VCaP (cell line): Measurements from ENCODE around the gene DDC.

Source experiments
- H3K27ac ChIP-seq: fragments of 450-650 bp; 2 replicates; pipeline ENCODE4 v1.5.1; 2017
- CTCF ChIP-seq: fragments of 450-650 bp; conservative IDR thresholded peaks from 2 replicates; pipeline ENCODE4 v1.5.1; 2017; ENCODE audit warnings: mild to moderate bottlenecking, moderate library complexity

Gene DDC

DNA sequence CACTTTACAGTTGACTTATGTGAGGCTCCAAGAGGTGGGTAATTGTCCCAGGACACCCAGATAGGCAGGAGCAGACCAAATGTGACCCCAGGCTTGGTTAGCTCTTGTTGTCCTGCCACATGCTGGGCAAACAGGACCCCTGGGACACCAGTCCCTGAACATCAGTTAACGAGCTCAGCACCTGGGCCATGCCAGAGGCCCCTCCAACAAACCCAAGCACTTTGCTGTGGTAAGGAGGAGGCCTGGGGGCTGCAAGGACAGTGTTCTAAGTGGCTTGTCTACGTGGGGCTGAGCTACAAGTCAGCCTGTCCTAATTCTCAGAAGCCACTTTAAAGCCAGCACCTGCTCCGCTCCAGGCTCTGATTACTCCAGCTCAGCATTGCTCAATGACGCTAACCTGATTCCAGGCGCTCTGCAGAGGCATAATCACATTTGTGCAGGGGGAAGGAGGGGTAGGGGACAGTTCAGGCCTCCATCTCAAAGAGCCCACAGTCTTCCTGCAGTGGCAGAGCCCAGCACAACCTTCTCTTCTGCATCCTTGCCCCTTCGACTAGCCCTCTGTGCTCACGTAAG is 57.2 kb downstream of the DDC start:
- peak overlapping the region; percentile 59 for H3K27ac ChIP-seq
- TF ChIP-seq CTCF: no peak

GRCh38 chr7:50505553-50506210 is 59.5 kb downstream of the DDC start:
- no peak for TF ChIP-seq CTCF
- no peak overlapping the region for H3K27ac ChIP-seq

- TF ChIP-seq CTCF: no peak
- no peak overlapping the region for H3K27ac ChIP-seq
These were observed 60.3 kb downstream of the DDC start for GRCh38 chr7:50504646-50505546.

DNA sequence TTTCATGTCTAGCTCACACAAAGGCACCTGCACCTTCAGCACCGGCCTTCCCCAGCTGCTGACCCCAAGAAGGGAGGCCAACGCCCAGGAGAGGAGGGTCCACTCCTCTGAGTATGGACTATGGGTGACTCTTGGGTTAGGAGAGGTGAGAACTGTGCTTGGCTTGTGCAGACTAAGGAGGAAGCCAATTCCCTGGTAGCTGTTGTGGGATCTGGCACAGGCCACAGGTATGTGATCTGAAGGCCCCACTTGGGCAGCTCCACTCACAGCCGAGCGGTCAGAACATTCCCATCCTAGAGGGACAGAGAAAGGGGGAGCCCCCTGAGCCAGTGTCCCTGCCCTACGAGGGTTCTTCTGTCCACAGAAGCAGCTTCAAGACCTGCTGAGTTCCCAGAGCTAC is 62.3 kb downstream of the DDC start:
- no peak for TF ChIP-seq CTCF
- no peak overlapping the region for H3K27ac ChIP-seq

GRCh38 chr7:50502001-50502684 is 63.1 kb downstream of the DDC start:
- H3K27ac ChIP-seq: no peak overlapping the region
- no peak for TF ChIP-seq CTCF

- TF ChIP-seq CTCF: no peak
- no peak overlapping the region for H3K27ac ChIP-seq
These were observed 66.1 kb downstream of the DDC start for GRCh38 chr7:50499092-50499491.

- H3K27ac ChIP-seq: peak overlapping the region; percentile 68; the same call in 1 of the 2 replicates
- no peak for TF ChIP-seq CTCF
These were observed 67.2 kb downstream of the DDC start for GRCh38 chr7:50497968-50498367.
